Large intestine (tissue), 3 donors: ENCODE results near the gene GALR1. TPM values are rescaled to one million over a fixed set of nuclear protein-coding genes. Genes with fewer than 3 reads are reported as not detected.
A peak's percentile ranks its signal among the peaks of the same experiment; 100 is the strongest.

Experiments used
- DNase-seq, 2 donors: peaks; one replicate each; pipeline versions ENCODE4 v3.0.0 to v3.0.0-alpha.2; 2013
- H3K27ac ChIP-seq: one replicate; pipeline ENCODE4 v1.5.1; 2013; ENCODE audit warnings: low read length
- H3K27me3 ChIP-seq: 2 replicates; pipeline ENCODE4 v1.6.1; 2013; ENCODE audit warnings: low read length; ENCODE audit not compliant: control insufficient read depth, insufficient read depth
- H3K36me3 ChIP-seq: 2 replicates; pipeline ENCODE4 v1.6.1; 2013; ENCODE audit warnings: low read length; ENCODE audit not compliant: control insufficient read depth, insufficient read depth
- H3K4me1 ChIP-seq: one replicate; pipeline ENCODE4 v1.6.1; 2013; ENCODE audit warnings: low read length; ENCODE audit not compliant: control insufficient read depth, insufficient read depth
- H3K4me3 ChIP-seq: one replicate; pipeline ENCODE4 v1.5.1; 2013; ENCODE audit warnings: low read length
- H3K9me3 ChIP-seq: one replicate; pipeline ENCODE4 v1.6.1; 2013; ENCODE audit warnings: mild to moderate bottlenecking, low read depth, low read length, moderate library complexity; ENCODE audit not compliant: control insufficient read depth
- WGBS: methylation state at CpG from one replicate; pipeline ENCODE4 v1.1.5; 2013; ENCODE audit warnings: low lambda C conversion rate; ENCODE audit not compliant: insufficient coverage; 5-methylcytosine and 5-hydroxymethylcytosine counted together
- polyA plus RNA-seq: library from polyadenylated mRNA; unstranded; fragments of 120-200 nt; gene quantifications from one replicate; pipeline ENCODE4 v1.2.1, GENCODE V29; 2013

The GALR1 gene
- polyA plus RNA-seq, 1 donor: 0.51 TPM

DNA sequence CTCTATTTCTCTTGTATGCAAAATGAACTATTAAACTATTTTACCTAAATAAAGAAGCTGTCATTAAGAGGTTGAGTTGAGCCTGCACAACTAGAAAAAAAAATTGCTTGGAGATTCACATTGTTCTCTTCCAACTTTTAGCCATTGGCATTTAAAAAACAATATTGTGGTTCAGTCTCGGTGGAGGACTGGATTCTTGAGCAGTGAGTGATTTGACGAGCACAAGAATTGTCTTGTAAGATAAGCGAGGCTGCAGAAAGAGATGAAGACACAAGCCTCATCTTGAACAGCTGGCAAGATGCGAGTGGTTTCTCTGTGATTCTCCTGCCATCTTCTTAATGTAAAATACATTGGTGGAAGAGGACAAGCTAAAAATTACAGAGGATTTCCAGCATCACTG is 67.0 kb downstream of the GALR1 start:
- 74% methylated on average over 3 of the region's 4 CpGs for WGBS
- no peak overlapping the region for H3K4me3 ChIP-seq
- no peak overlapping the region for H3K27ac ChIP-seq
- no peaks in the 10 kb centered on the region for H3K4me1 ChIP-seq
- H3K9me3 ChIP-seq: no peaks in the 10 kb centered on the region
- DNase-seq: no peak
- H3K36me3 ChIP-seq: no peaks in the 10 kb centered on the region
- H3K27me3 ChIP-seq: no peaks in the 10 kb centered on the region

GRCh38 chr18:77320971-77321559 is 71.4 kb downstream of the GALR1 start:
- peaks cover 4% of the 10 kb centered on the region for H3K4me1 ChIP-seq
- DNase-seq: no peak
- H3K27me3 ChIP-seq: no peaks in the 10 kb centered on the region
- no peaks in the 10 kb centered on the region for H3K36me3 ChIP-seq
- no peaks in the 10 kb centered on the region for H3K9me3 ChIP-seq
- no CpG with 5 or more reads among the region's 5 CpGs for WGBS
- no peak overlapping the region for H3K4me3 ChIP-seq
- no peak overlapping the region for H3K27ac ChIP-seq

DNA sequence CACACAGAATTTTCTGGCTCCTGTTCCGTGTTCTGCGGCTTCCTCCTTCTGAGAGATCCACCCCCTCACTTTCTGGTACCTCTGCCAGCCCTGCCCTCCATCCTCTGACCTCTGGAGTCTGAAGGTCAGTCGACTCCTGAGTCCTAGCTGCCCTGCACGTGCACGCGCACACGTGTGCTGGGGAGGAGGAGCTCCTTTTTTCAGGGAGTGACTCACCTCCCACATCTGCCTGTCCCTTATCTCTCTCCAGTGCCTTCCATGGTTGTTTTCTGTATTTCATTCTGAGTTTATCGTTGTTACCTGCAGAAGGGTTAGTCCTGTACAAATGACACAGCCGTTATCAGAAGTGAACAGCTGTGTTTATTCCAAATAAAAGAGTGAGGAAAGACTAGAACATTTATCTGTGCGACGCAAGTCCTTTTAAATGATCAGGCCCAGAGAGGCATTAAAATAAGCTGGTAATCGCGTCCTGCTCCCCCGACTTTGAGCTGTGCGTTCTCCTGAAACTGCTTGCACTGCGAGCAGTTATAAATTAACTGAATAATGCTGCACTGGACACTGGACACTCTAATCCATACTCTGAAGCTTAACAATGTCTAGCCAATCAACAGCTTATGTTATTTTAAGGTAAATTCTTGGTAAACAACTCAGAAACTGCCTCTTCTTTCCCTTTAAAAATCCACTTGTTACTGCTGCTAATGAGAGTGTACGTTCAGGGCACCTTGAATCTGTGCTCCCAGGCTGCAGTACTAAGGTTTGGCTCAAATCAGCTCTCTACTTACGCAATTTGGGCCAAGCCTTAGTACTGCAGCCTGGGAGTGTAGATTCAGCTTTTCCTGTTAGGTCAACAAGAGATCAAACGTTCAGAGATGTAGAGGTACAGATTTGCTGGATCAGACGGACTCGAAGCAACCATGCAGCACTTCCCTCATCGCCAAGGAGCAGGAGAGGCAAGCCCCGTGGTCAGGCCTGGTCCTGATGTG is 72.5 kb downstream of the GALR1 start:
- Histone ChIP-seq H3K4me3 (peak overlapping the region; percentile 3), H3K9me3 (no peaks in the 10 kb centered on the region), H3K4me1 (peaks cover 4% of the 10 kb centered on the region), H3K27ac (no peak overlapping the region), H3K36me3 (no peaks in the 10 kb centered on the region), H3K27me3 (no peaks in the 10 kb centered on the region)
- WGBS: no CpG with 5 or more reads among the region's 23 CpGs
- peak; percentile 51 to 58 for DNase-seq

GRCh38 chr18:77323640-77324299 is 74.1 kb downstream of the GALR1 start:
- H3K27ac ChIP-seq: no peak overlapping the region
- 93% methylated on average over 2 of the region's 12 CpGs for WGBS

More at GRCh38 chr18:77323640-77324299, 74.1 kb downstream of the GALR1 start:
- H3K9me3 ChIP-seq: no peaks in the 10 kb centered on the region
- no peaks in the 10 kb centered on the region for H3K27me3 ChIP-seq
- peaks cover 4% of the 10 kb centered on the region for H3K4me1 ChIP-seq
- DNase-seq: no peak
- no peak overlapping the region for H3K4me3 ChIP-seq
- no peaks in the 10 kb centered on the region for H3K36me3 ChIP-seq

Other genes with a start within 250 kb of the GALR1 start
- gene MBP, start 117.1 kb upstream of the GALR1 start, polyA plus RNA-seq: 28.8 TPM